Measurements from ENCODE around the gene ISYNA1. TPM values are rescaled to one million over a fixed set of nuclear protein-coding genes. Genes with fewer than 3 reads are reported as not detected.

Gene ISYNA1
- total and polyA plus RNA-seq, 4 donors, result 4.7 to 41.9 (median 10.1) TPM

DNA sequence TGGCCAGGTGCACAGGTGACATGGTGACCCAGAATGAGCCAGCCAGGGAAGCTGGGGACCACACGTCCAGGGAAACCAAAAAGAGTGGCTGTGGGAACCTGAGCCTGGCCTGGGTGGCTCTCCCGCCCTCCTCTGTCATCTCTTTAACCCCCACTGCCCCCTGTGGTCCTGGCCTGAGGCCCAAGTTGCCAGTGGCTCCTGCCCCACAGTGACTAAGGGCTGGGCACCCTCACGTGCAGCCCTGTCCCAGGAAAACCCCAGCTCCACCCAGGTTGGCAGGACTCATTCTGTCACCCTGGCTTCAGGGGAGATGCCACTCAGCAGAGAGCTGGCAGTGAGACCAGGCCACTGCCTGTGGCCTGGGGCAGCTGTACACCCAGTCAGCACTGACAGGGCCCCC, 30.6 kb upstream of the ISYNA1 start:
- no peak for TF ChIP-seq YY1 (IDR thresholded peaks at IDR 0.05)
- no peak for TF ChIP-seq GABPA (IDR thresholded peaks at IDR 0.05 in 1 of 2, conservative IDR thresholded peaks at IDR 0.05 in 1 of 2)
- no peak for TF ChIP-seq TAF1 (conservative IDR thresholded peaks at IDR 0.05)
- TF ChIP-seq JUND (IDR thresholded peaks at IDR 0.05), result no peak
- TF ChIP-seq EGR1 (IDR thresholded peaks at IDR 0.05; ENCODE audit: low read depth in 2 of 2), result no peak
- no peak for TF ChIP-seq ATF3 (IDR thresholded peaks at IDR 0.05)
- TF ChIP-seq HNF4A (conservative IDR thresholded peaks at IDR 0.05), result no peak
- TF ChIP-seq CTCF (IDR thresholded peaks at IDR 0.05; ENCODE audit: low read depth, low read length, missing input control), result no peak
- no peak for TF ChIP-seq NR2F2 (IDR thresholded peaks at IDR 0.05)
- TF ChIP-seq MAX (IDR thresholded peaks at IDR 0.05), result no peak
- TF ChIP-seq, protein P1, sequence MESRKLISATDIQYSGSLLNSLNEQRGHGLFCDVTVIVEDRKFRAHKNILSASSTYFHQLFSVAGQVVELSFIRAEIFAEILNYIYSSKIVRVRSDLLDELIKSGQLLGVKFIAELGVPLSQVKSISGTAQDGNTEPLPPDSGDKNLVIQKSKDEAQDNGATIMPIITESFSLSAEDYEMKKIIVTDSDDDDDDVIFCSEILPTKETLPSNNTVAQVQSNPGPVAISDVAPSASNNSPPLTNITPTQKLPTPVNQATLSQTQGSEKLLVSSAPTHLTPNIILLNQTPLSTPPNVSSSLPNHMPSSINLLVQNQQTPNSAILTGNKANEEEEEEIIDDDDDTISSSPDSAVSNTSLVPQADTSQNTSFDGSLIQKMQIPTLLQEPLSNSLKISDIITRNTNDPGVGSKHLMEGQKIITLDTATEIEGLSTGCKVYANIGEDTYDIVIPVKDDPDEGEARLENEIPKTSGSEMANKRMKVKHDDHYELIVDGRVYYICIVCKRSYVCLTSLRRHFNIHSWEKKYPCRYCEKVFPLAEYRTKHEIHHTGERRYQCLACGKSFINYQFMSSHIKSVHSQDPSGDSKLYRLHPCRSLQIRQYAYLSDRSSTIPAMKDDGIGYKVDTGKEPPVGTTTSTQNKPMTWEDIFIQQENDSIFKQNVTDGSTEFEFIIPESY (IDR thresholded peaks at IDR 0.05), result no peak
- TF ChIP-seq FOXA1 (IDR thresholded peaks at IDR 0.05), result no peak
- TF ChIP-seq REST (IDR thresholded peaks at IDR 0.05), result no peak
- TF ChIP-seq FOXA2 (IDR thresholded peaks at IDR 0.05), result no peak
- Histone ChIP-seq H3K36me3 (ENCODE audit: control insufficient read depth in 4 of 4, insufficient read depth in 3 of 4, low read depth in 1 of 4, low read length in 3 of 4) (peaks cover 0 to 6% (median 0%) of the 10 kb centered on the region in 4 donors), H3K4me3 (ENCODE audit: low read depth in 1 of 3, low read length in 3 of 3) (no peak overlapping the region), H3K27me3 (ENCODE audit: control insufficient read depth in 4 of 4, insufficient read depth in 4 of 4, low read length in 3 of 4) (no peaks in the 10 kb centered on the region), H3K9me3 (ENCODE audit: control insufficient read depth in 4 of 4, low read length in 3 of 4) (no peaks in the 10 kb centered on the region), H3K9ac (ENCODE audit: low read depth in 1 of 2, low read length in 2 of 2) (peak overlapping the region in 1 of 2 donors; percentile 27), H3K4me1 (ENCODE audit: control insufficient read depth in 4 of 4, insufficient read depth in 4 of 4, low read length in 3 of 4) (peaks cover 26 to 63% (median 51%) of the 10 kb centered on the region in 4 donors), H3K27ac (ENCODE audit: low read depth in 1 of 2, low read length in 2 of 2) (peak overlapping the region in 1 of 2 donors; percentile 18)
- WGBS, result 57% methylated on average over 3 of the region's 3 CpGs
- no peak for DNase-seq (ENCODE audit: low spot score)

GRCh38 chr19:18467978-18468377, 30.0 kb upstream of the ISYNA1 start:
- peak overlapping the region in 1 of 2 donors; percentile 15 for H3K27ac ChIP-seq (ENCODE audit: low read depth in 1 of 2, low read length in 2 of 2)
- peaks cover 0 to 6% (median 0%) of the 10 kb centered on the region in 4 donors for H3K36me3 ChIP-seq (ENCODE audit: control insufficient read depth in 4 of 4, insufficient read depth in 3 of 4, low read depth in 1 of 4, low read length in 3 of 4)
- peaks cover 26 to 63% (median 51%) of the 10 kb centered on the region in 4 donors for H3K4me1 ChIP-seq (ENCODE audit: control insufficient read depth in 4 of 4, insufficient read depth in 4 of 4, low read length in 3 of 4)
- H3K4me3 ChIP-seq (ENCODE audit: low read depth in 1 of 3, low read length in 3 of 3), result no peak overlapping the region
- WGBS, result 85% methylated on average over 3 of the region's 3 CpGs
- no peaks in the 10 kb centered on the region for H3K9me3 ChIP-seq (ENCODE audit: control insufficient read depth in 4 of 4, low read length in 3 of 4)
- no peak overlapping the region for H3K9ac ChIP-seq (ENCODE audit: low read depth in 1 of 2, low read length in 2 of 2)
- no peaks in the 10 kb centered on the region for H3K27me3 ChIP-seq (ENCODE audit: control insufficient read depth in 4 of 4, insufficient read depth in 4 of 4, low read length in 3 of 4)
- no peak for DNase-seq (ENCODE audit: low spot score)
- no peak for TF ChIP-seq MAX (IDR thresholded peaks at IDR 0.05)
- TF ChIP-seq YY1 (IDR thresholded peaks at IDR 0.05), result no peak
- no peak for TF ChIP-seq TAF1 (conservative IDR thresholded peaks at IDR 0.05)
- TF ChIP-seq EGR1 (IDR thresholded peaks at IDR 0.05; ENCODE audit: low read depth in 2 of 2), result no peak
- TF ChIP-seq CTCF (IDR thresholded peaks at IDR 0.05; ENCODE audit: low read depth, low read length, missing input control), result no peak
- TF ChIP-seq NR2F2 (IDR thresholded peaks at IDR 0.05), result no peak
- TF ChIP-seq ATF3 (IDR thresholded peaks at IDR 0.05), result no peak
- no peak for TF ChIP-seq HNF4G (IDR thresholded peaks at IDR 0.05)
- no peak for TF ChIP-seq RXRA (IDR thresholded peaks at IDR 0.05)
- TF ChIP-seq REST (IDR thresholded peaks at IDR 0.05), result no peak
- no peak for TF ChIP-seq HNF4A (conservative IDR thresholded peaks at IDR 0.05)
- TF ChIP-seq FOXA1 (IDR thresholded peaks at IDR 0.05), result no peak

All from liver (tissue), 9 donors.